ENCODE data around the gene PDE10A.

The PDE10A gene

GRCh38 chr6:165662749-165663376, at the start of gene PDE10A:
PDE10A (minus strand) TSS chr6:165663241; CDS start chr6:165662811, 430 bp downstream.
- DNase-seq (ENCODE audit: low spot score in 2 of 2) = no peak
- peaks cover 24% of the 10 kb centered on the region for H3K27me3 Mint-ChIP-seq
- H3K9me3 Mint-ChIP-seq = no peaks in the 10 kb centered on the region

GRCh38 chr6:165708985-165709576, 46.0 kb upstream of the PDE10A start:
- DNase-seq (ENCODE audit: low spot score in 2 of 2) = no peak
- H3K9me3 Mint-ChIP-seq = peaks cover 5% of the 10 kb centered on the region
- H3K4me3 Mint-ChIP-seq = no peak overlapping the region
- no peak overlapping the region for H3K27ac Mint-ChIP-seq
- H3K36me3 Mint-ChIP-seq = no peaks in the 10 kb centered on the region
- H3K4me1 Mint-ChIP-seq = no peaks in the 10 kb centered on the region
- no peak for ATAC-seq (ENCODE audit: low read depth)
- H3K27me3 Mint-ChIP-seq = no peaks in the 10 kb centered on the region

More at GRCh38 chr6:165662749-165663376, at the start of gene PDE10A:
- Mint-ChIP-seq H3K4me1 (no peaks in the 10 kb centered on the region), H3K36me3 (no peaks in the 10 kb centered on the region), H3K27ac (no peak within 1 kb of the TSS), H3K4me3 (peak within 1 kb of the TSS; percentile 21)
- ATAC-seq (ENCODE audit: low read depth) = no peak

- H3K4me1 Mint-ChIP-seq = no peaks in the 10 kb centered on the region
- no peak overlapping the region for H3K4me3 Mint-ChIP-seq
- H3K9me3 Mint-ChIP-seq = peaks cover 5% of the 10 kb centered on the region
- H3K27ac Mint-ChIP-seq = no peak overlapping the region
- no peak for DNase-seq (ENCODE audit: low spot score in 2 of 2)
- no peaks in the 10 kb centered on the region for H3K36me3 Mint-ChIP-seq
- no peak for ATAC-seq (ENCODE audit: low read depth)
- no peaks in the 10 kb centered on the region for H3K27me3 Mint-ChIP-seq
These were observed 44.2 kb upstream of the PDE10A start for GRCh38 chr6:165707067-165707853.

GRCh38 chr6:165705941-165706340, 42.9 kb upstream of the PDE10A start:
- no peak overlapping the region for H3K27ac Mint-ChIP-seq
- H3K27me3 Mint-ChIP-seq = no peaks in the 10 kb centered on the region
- H3K4me1 Mint-ChIP-seq = no peaks in the 10 kb centered on the region
- no peak overlapping the region for H3K4me3 Mint-ChIP-seq
- peaks cover 11% of the 10 kb centered on the region for H3K9me3 Mint-ChIP-seq
- ATAC-seq (ENCODE audit: low read depth) = no peak
- H3K36me3 Mint-ChIP-seq = no peaks in the 10 kb centered on the region
- no peak for DNase-seq (ENCODE audit: low spot score in 2 of 2)

- Mint-ChIP-seq H3K27me3 (no peaks in the 10 kb centered on the region), H3K27ac (no peak overlapping the region), H3K4me3 (no peak overlapping the region), H3K36me3 (no peaks in the 10 kb centered on the region), H3K9me3 (peaks cover 8% of the 10 kb centered on the region), H3K4me1 (no peaks in the 10 kb centered on the region)
- ATAC-seq (ENCODE audit: low read depth) = no peak
- no peak for DNase-seq (ENCODE audit: low spot score in 2 of 2)
These were observed 41.2 kb upstream of the PDE10A start for GRCh38 chr6:165704045-165704748.

- DNase-seq (ENCODE audit: low spot score in 2 of 2) = no peak
- Mint-ChIP-seq H3K27me3 (no peaks in the 10 kb centered on the region), H3K36me3 (no peaks in the 10 kb centered on the region), H3K27ac (no peak overlapping the region), H3K4me1 (no peaks in the 10 kb centered on the region), H3K9me3 (peaks cover 10% of the 10 kb centered on the region), H3K4me3 (no peak overlapping the region)
- ATAC-seq (ENCODE audit: low read depth) = no peak
These were observed 39.6 kb upstream of the PDE10A start for GRCh38 chr6:165702669-165703068.

- Mint-ChIP-seq H3K4me3 (no peak overlapping the region), H3K9me3 (peaks cover 12% of the 10 kb centered on the region), H3K27me3 (no peaks in the 10 kb centered on the region), H3K27ac (no peak overlapping the region), H3K4me1 (no peaks in the 10 kb centered on the region), H3K36me3 (no peaks in the 10 kb centered on the region)
- DNase-seq (ENCODE audit: low spot score in 2 of 2) = no peak
- no peak for ATAC-seq (ENCODE audit: low read depth)
These were observed 38.7 kb upstream of the PDE10A start for GRCh38 chr6:165701564-165702354.

- no peaks in the 10 kb centered on the region for H3K27me3 Mint-ChIP-seq
- no peak overlapping the region for H3K4me3 Mint-ChIP-seq
- H3K27ac Mint-ChIP-seq = no peak overlapping the region
- H3K4me1 Mint-ChIP-seq = no peaks in the 10 kb centered on the region
- ATAC-seq (ENCODE audit: low read depth) (no peak), DNase-seq (ENCODE audit: low spot score in 2 of 2) (no peak)
- peaks cover 13% of the 10 kb centered on the region for H3K9me3 Mint-ChIP-seq
- H3K36me3 Mint-ChIP-seq = no peaks in the 10 kb centered on the region
These were observed 38.0 kb upstream of the PDE10A start for GRCh38 chr6:165701005-165701404.

- H3K27me3 Mint-ChIP-seq = no peaks in the 10 kb centered on the region
- peaks cover 13% of the 10 kb centered on the region for H3K9me3 Mint-ChIP-seq
- H3K27ac Mint-ChIP-seq = no peak overlapping the region
- no peaks in the 10 kb centered on the region for H3K4me1 Mint-ChIP-seq
- H3K36me3 Mint-ChIP-seq = no peaks in the 10 kb centered on the region
- DNase-seq (ENCODE audit: low spot score in 2 of 2) (no peak), ATAC-seq (ENCODE audit: low read depth) (no peak)
- no peak overlapping the region for H3K4me3 Mint-ChIP-seq
These were observed 35.8 kb upstream of the PDE10A start for GRCh38 chr6:165698868-165699267.

- H3K27me3 Mint-ChIP-seq = no peaks in the 10 kb centered on the region
- no peak for DNase-seq (ENCODE audit: low spot score in 2 of 2)
- no peaks in the 10 kb centered on the region for H3K36me3 Mint-ChIP-seq
- no peak for ATAC-seq (ENCODE audit: low read depth)
- peaks cover 13% of the 10 kb centered on the region for H3K9me3 Mint-ChIP-seq
- H3K27ac Mint-ChIP-seq = no peak overlapping the region
- H3K4me1 Mint-ChIP-seq = no peaks in the 10 kb centered on the region
- no peak overlapping the region for H3K4me3 Mint-ChIP-seq
These were observed 34.1 kb upstream of the PDE10A start for GRCh38 chr6:165697171-165697570.

- no peak for DNase-seq (ENCODE audit: low spot score in 2 of 2)
- ATAC-seq (ENCODE audit: low read depth) = no peak
- no peak overlapping the region for H3K4me3 Mint-ChIP-seq
These were observed 32.9 kb upstream of the PDE10A start for GRCh38 chr6:165695722-165696515.

GRCh38 chr6:165694296-165694695, 31.3 kb upstream of the PDE10A start:
- Mint-ChIP-seq H3K4me1 (no peaks in the 10 kb centered on the region), H3K27ac (no peak overlapping the region), H3K9me3 (peaks cover 8% of the 10 kb centered on the region), H3K4me3 (no peak overlapping the region), H3K36me3 (no peaks in the 10 kb centered on the region), H3K27me3 (no peaks in the 10 kb centered on the region)
- ATAC-seq (ENCODE audit: low read depth) (no peak), DNase-seq (ENCODE audit: low spot score in 2 of 2) (no peak)

More at GRCh38 chr6:165695722-165696515, 32.9 kb upstream of the PDE10A start:
- H3K27ac Mint-ChIP-seq = no peak overlapping the region
- H3K9me3 Mint-ChIP-seq = peaks cover 9% of the 10 kb centered on the region
- H3K36me3 Mint-ChIP-seq = no peaks in the 10 kb centered on the region
- no peaks in the 10 kb centered on the region for H3K4me1 Mint-ChIP-seq
- H3K27me3 Mint-ChIP-seq = no peaks in the 10 kb centered on the region

All from memory B cell (primary cell).